GM13976 (cell line): ENCODE measurements around the gene NDN.

ENCODE experiments used
- DNase-seq: peaks from one replicate; pipeline ENCODE4 v3.0.0; 2012; ENCODE audit warnings: low spot score
- CTCF ChIP-seq: IDR thresholded peaks from 2 replicates; pipeline ENCODE4 v1.5.1; 2012; ENCODE audit warnings: borderline replicate concordance, mild to moderate bottlenecking; ENCODE audit not compliant: insufficient read depth; ENCODE audit errors: extremely low read depth, missing control alignments, control extremely low read depth
- in situ Hi-C: fragments of 300-500 bp; cut with MboI; formaldehyde crosslinking; loops from one replicate; pipeline ENCODE4 v1.12.0; 2022; ENCODE audit warnings: low sequenced_read_pairs, mixed read lengths, inconsistent platforms; ENCODE audit not compliant: unreplicated experiment

NDN gene

GRCh38 chr15:23690450-23690852, 3.3 kb upstream of the NDN start:
- TF ChIP-seq CTCF = no peak
- DNase-seq = no peak
- in situ Hi-C loops = no loop called here

- no peak for DNase-seq
- TF ChIP-seq CTCF = no peak
- in situ Hi-C loops = no loop called here
Observed at GRCh38 chr15:23690015-23690414, 2.9 kb upstream of the NDN start.

DNA sequence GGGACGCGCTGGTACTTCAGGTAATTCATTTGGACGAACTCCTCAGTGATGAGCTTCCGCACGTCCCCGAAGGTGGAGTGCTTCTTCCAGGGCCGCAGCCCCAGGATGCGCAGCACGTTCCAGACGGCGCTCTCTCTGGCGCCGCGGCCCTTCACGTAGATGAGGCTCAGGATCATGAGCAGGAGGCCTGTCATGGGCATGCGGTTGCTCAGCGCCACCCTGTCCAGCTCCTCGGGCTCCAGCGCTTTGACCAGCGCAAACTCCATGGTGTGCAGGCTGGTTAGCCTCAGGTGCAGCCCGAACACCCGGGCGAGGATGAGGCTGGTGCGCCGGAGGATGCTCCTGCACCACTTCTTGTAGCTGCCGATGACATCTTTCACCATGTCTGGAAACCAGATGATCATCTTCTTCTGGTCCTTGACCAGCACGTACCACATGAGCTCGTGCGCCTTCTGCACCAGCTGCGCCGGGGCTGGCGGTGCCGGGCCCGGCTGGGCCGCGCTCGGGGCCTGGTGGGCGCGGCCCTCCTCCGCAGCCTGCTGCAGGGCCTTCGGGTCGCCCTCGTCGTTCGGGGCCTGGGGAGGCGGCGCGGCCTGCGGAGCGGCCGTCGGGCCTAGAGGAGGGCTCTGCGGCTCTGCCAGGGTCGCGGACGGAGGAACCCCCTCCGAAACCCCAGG, 501 bp downstream of the NDN start:
- no peak for DNase-seq
- in situ Hi-C loops = no loop called here
- TF ChIP-seq CTCF = no peak

GRCh38 chr15:23671481-23671880, 15.6 kb downstream of the NDN start:
- in situ Hi-C loops = no loop called here
- no peak for DNase-seq
- TF ChIP-seq CTCF = no peak

GRCh38 chr15:23670970-23671369, 16.1 kb downstream of the NDN start:
- no peak for DNase-seq
- TF ChIP-seq CTCF = no peak
- in situ Hi-C loops = no loop called here

- in situ Hi-C loops = no loop called here
- TF ChIP-seq CTCF = no peak
- no peak for DNase-seq
Observed at GRCh38 chr15:23663232-23663631, 23.9 kb downstream of the NDN start.
